NCI-H1694 (cell line): ENCODE results near the gene TLX3.

ENCODE experiments used
- DNase-seq: peaks from one replicate; lab custom pipeline; 2025; lab: John Stamatoyannopoulos, UW

TLX3 gene

DNA sequence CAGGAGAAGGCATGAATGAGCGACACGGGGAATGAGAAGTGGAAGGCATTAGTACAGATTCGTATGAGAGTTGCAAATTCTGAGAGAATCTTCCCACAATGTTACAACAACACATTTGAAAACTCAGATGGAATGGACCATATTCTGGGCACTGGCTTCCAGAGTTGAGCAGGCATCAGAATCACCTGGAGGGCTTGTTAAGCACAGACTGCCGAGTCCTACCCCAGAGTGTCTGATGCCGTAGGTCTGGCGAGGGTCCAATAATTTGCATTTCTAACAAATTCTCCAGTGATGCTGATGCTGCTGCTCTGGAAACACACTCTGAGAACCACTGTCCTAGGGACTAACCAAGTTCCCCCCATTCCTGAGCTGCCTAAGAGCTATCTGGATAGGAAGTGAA, 2.9 kb upstream of the TLX3 start:
- no peak for DNase-seq

DNA sequence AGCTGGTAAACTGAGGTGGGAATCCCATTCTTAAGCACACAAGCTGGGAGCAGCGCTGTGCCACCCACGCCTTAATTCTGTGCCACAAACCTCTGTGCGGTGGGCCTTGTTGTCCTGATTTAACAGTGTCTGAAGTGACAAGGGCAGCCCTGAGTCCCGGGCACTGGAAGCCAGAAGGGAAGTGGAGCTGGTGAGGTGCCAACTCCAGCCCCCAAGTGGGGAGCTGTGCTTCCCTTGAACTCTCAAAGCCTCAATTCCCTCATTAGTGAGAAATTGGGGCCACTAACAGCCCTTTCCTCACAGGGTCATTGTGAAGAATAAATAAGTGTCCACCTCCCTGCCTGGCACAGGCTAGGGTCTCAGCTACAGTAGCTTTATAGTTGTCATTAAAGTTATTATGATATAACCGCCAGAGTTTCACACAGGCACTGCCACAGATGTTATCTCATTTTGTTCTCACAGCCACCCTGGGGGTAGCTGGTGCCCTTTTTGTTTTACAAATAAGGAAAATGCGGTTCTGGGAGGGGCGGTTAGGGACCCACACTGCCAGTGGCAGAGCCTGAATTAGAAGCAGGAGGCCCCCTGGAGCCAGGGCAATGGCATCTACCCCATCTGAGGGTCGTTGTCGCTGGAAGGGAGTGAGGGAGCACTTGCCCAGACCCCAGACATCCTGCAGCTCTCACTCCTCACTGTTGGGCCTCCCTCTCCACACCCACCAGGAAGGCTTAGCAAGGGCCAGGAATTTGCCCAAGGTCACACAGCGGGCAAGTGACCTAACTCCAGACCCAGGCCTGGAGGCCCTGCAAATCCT, 2.1 kb upstream of the TLX3 start:
- DNase-seq, result peak; percentile 18

- DNase-seq, result no peak
Measured at GRCh38 chr5:171307789-171308452, 1.1 kb upstream of the TLX3 start.

GRCh38 chr5:171309276-171310211, 496 bp downstream of the TLX3 start:
- no peak for DNase-seq

DNA sequence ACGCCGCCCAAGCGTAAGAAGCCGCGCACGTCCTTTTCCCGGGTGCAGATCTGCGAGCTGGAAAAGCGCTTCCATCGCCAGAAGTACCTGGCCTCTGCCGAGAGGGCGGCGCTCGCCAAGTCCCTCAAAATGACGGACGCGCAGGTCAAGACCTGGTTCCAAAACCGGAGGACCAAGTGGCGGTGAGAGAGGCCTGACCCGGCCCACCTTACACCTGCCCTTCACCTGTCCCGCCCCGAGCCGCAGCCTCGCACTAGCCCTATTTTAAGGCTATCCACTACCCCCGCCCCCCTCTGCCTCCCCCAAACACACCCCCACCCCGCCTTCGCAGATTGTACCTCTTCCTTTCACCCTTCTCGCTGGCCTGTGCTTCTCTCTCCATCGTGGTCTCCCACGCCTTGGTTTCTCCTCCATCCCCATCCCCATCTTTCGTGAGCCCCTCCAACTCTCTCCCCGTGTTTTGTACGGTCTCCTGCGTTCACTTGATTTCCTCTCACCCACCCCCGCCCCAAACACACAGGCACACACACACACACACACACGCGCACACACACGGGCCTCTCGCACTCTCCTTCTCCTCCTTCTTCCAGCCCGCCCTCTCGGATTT, 1.3 kb downstream of the TLX3 start:
- no peak for DNase-seq

DNA sequence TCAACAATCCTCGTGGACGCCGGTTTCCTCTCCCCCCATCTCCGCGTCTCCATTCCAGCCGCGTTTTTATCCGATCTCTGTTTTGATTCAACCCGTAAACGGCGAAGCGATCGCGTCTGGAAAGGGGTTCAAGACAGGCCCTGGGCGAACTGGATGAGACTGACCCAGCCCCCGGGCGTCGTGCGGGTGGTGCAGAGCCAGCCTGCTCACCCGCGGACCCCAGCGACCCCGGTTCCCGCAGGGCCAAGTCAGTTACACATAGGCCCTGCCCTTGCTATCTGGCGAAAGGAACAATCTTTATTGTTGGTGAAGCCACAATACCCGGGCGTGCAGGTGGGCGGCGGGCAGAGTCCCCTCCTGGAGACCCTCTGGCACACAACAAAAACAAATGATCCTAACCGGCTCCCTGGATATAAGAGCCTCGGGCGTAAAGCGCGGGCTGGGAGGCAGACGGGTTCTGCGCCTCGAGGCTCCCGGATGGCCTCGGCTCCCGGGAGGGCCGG, 1.8 kb downstream of the TLX3 start:
- no peak for DNase-seq

DNA sequence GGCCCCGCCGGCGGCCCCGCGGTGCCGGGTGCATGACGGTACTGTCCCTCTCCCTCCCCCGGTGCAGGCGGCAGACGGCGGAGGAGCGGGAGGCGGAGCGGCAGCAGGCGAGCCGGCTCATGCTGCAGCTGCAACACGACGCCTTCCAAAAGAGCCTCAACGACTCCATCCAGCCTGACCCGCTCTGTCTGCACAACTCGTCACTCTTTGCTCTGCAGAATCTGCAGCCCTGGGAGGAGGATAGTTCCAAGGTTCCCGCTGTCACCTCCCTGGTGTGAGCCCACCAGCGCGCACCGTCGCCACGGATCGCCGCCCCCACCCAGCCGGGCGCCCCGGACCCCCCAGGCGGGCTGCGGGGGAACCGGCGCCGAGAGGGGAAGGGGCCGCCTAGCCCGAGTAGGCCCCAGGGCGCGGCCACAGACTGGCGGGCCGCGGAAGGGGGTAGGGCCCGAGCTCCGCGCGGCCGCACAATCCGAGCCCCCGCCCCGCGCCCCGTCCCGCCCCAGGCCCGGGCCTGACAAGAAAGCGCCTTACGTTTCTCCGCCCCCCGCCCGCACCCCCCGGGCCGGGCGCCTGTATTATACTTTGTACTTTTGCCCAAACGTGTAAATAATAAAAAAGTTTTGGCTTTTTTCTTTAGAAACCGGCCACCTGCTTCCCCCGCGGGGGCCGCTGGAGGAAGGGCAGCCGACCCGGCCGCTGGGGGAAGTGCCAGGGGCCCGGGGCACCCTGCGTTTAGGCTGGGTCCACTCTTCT, 2.5 kb downstream of the TLX3 start:
- no peak for DNase-seq

DNA sequence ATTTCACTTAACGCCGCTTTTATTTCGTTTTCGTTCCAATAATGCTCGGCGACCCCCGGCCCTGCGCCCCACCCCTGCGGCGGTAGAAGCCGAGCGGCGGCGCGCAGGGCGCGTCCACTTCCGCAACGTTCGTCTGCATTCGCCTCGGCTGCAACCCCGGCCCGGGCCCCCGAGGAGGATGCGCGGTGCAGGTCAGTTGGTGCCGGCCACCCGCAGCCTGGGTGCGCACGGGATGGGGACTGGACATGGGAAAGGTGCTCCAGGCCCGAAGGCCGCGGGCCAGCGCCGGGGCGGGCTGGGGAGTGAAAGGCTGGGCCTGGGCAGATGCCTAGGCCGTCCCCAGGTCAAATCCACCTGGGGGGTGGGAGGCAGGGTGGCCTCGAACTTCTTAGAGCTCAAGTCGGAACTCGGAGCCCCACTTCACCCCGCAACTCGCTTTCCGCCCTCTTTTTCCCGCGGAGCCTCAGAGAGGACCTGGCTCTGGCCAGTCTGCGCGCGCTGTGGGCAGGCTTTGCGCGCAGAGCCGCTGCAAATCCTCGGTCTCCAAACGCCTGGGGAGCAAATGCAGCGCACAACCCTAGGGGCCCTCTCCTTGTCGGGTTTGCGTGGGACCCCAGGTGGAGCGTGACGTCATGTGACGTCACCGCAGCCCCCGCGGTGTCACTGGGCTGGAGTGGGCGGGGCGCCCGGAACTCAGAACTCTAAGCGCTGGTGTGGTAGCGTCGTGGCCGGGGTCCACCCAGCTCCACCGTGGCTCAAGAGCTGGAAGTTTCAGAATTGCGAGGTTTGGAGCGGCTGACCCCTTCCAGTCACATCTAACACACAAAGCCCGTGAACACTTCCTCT, 3.3 kb downstream of the TLX3 start:
- DNase-seq, result no peak

DNA sequence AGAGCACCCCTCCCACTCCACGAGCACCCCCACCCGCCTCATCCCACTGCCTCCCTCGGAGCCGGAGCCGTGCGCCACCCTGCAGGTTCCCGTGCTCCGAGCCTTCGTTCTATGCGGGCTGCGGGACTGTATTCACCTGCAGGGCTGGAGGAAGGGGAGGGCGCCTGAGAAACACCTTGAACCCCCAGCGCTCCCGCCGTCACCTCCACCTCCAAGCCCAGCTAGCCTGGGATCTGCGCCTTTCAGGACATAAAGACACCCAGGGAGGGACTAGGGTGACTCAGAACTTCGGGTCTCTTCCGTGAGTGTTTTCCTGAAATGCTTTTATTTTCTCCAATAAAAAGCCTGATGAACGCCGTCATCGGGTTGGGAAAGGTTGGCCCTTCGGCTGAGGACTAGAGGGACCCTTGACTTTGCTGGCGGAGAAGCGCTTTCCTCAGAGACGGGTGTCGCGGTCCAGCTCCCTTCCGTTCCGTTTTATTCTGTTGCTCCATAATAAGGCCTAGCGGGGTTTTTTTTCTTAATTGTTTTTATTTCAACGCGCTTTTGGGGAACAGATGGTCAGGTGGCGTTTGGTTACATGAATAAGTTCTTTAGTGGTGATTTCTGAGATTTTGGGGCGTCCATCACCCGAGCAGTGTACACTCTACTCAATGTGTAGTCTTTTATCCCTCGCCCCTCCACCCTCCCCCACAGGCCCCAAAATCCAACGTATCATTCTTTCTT, 4.6 kb downstream of the TLX3 start:
- no peak for DNase-seq

- DNase-seq, result no peak
Measured at GRCh38 chr5:171314728-171315385, 5.8 kb downstream of the TLX3 start.

DNA sequence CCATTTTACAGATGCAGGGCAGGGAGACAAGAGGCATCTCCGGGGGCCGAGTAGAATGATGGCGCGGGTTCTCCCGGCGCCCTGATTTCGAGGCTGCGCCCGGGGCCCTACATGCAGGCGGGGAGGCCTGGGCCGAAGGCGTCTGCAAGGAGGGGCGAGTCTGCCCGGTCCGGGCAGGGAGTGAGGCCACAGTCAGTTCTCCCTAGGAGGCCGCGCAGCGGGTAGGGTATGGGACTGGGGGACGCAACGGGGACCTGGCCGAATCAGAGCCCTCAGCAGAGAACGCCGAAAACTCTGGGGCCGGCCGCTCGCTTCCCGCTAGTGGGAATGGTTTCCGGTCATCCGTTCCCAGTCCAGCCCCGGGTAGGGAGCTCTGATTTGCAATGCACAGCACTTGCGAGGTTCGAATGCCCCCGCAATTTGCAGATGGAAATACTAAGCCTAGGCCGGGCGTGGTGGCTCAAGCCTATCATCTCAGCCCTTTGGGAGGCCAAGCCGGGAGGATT, 6.4 kb downstream of the TLX3 start:
- no peak for DNase-seq

DNA sequence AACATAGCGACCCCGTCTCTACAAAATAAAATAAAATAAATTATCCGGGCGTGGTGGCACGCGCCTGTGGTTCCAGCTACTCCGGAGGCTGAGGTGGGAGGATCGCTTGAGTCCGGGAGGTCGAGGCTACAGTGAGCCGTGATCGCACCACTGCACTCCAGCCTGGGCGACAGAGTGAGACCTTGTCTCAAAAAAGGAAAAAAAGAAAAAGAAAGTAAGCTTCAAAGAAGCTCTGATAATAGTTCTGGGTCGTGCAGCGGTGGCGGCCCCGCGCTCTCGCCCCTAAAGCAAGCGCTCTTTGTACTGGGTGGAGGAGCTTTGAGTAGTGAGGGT, 6.8 kb downstream of the TLX3 start:
- no peak for DNase-seq

DNA sequence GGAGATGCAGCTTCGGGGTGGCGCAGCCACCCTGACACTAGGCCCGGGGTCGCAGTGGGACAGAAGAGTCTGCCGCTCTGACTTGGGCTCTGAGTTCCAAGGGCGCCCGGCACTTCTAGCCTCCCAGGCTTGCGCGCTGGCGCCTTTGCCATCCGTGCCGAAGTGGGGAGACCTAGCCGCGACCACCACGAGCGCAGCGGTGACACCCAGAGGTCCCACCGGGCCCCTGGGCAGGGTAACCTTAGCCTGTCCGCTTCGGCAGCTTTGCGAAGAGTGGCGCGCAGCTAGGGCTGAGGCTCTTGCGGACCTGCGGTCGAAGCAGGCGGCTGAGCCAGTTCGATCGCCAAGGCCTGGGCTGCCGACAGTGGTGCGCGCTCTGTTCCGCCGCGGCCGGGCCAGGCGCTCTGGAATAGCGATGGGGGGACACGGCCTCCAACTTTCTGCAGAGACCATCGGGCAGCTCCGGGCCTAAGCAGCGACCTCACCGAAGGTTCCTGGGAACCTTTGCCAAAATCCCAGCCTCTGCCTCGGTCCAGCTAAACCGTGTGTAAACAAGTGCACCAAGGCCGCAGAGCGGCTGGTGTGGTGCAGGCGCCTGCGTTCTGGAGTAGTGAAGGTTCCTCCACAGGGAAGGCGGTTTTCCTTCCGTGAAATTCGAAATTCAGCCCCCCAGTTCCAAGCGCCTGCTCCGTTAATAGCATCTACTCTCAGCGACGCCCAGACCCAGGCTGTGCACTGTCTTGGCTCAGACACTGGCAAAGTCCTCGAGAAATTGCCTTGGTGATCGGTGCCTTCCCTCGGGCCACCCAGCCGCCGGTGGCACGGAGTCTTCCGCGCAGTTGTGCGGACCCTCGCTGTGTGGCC, 7.4 kb downstream of the TLX3 start:
- DNase-seq, result no peak

GRCh38 chr5:171317230-171317629, 8.2 kb downstream of the TLX3 start:
- no peak for DNase-seq

GRCh38 chr5:171318026-171318425, 9.0 kb downstream of the TLX3 start:
- no peak for DNase-seq

DNA sequence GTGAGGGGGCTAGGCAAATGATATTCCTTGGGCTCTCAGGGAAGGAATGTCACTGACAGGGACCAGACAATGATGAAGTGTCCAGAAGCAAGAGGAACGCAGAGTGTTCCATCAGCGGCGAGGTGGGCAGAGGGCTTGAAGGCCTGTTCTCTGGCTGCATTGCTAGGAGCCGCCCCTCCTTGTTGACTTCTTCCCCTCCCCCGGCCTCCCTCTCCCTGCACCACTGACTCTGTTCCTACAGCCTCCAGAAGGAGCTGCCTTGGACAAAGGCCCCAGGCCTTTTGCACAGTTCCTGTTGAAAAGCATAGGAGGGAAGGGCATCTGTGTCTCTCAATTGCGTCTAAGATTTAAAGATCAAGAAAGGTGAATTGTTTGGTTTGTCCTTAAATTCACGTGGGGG, 12.4 kb downstream of the TLX3 start:
- no peak for DNase-seq

- DNase-seq, result no peak
Measured at GRCh38 chr5:171322527-171322926, 13.5 kb downstream of the TLX3 start.

DNA sequence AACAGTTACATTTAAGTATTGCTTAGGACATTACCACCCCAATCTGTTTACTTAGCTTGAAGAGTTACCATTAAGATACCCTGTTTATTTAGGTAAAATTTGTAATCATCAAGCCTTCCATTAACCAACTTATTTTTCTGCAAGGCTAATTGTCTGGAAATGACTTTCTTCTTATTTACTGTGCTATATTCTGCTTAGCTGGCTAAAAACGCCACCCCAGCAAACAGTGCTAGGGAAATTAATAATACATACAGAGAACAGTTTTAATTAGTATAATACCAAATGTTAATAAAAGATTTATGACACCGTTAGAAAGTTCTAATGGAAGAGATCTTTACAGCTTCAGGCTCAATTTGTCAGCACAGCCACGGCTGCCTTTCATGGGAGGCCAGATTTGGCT, 14.0 kb downstream of the TLX3 start:
- no peak for DNase-seq
